SK-N-SH treated with all-trans-retinoic acid at 6 μM for 48 hours (cell line): Measurements from ENCODE around the gene CEACAM20.

Experiments used
- ATAC-seq: fragments of 200-7000 bp; cut with Tn5 transposase; 3 replicates; pipeline ENCODE4 v1.9.1; 2020; ENCODE audit warnings: mild to moderate bottlenecking, moderate library complexity
- ARNTL ChIP-seq: fragments of 450-650 bp; formaldehyde crosslinking; IDR thresholded peaks from 2 replicates; pipeline ENCODE4 v1.5.0; 2020; ENCODE audit warnings: low read depth, mild to moderate bottlenecking, moderate library complexity, borderline replicate concordance
- BACH2 ChIP-seq: fragments of 250-450 bp; sonication (Bioruptor Pico); IDR thresholded peaks from 2 replicates; pipeline ENCODE4 v1.9.0; 2021; ENCODE audit warnings: mild to moderate bottlenecking, borderline replicate concordance
- ESRRG ChIP-seq: fragments of 250-450 bp; sonication (Bioruptor Pico); IDR thresholded peaks from 2 replicates; pipeline ENCODE4 v1.6.1; 2021; ENCODE audit warnings: mild to moderate bottlenecking
- GLIS3 ChIP-seq: fragments of 250-450 bp; sonication (Bioruptor Pico); IDR thresholded peaks from 2 replicates; pipeline ENCODE4 v1.5.0; 2020; ENCODE audit warnings: mild to moderate bottlenecking, moderate library complexity
- ISL1 ChIP-seq: fragments of 250-450 bp; sonication (Bioruptor Pico); IDR thresholded peaks from 2 replicates; pipeline ENCODE4 v2.1.2; 2022; ENCODE audit warnings: mild to moderate bottlenecking, moderate library complexity
- OSR1 ChIP-seq: fragments of 250-450 bp; sonication (Bioruptor Pico); IDR thresholded peaks from 2 replicates; pipeline ENCODE4 v1.8.0; 2022; ENCODE audit warnings: moderate library complexity, mild to moderate bottlenecking, inconsistent platforms
- PPARA ChIP-seq: fragments of 250-450 bp; sonication (Bioruptor Pico); IDR thresholded peaks from 2 replicates; pipeline ENCODE4 v1.5.0; 2020; ENCODE audit warnings: mild to moderate bottlenecking, borderline replicate concordance
- RARB ChIP-seq: fragments of 250-450 bp; sonication (Bioruptor Pico); IDR thresholded peaks from 2 replicates; pipeline ENCODE4 v1.8.0; 2021; ENCODE audit warnings: mild to moderate bottlenecking, moderate library complexity
- SNAI2 ChIP-seq: fragments of 250-450 bp; sonication (Bioruptor Pico); IDR thresholded peaks from 2 replicates; pipeline ENCODE4 v1.5.0; 2020; ENCODE audit warnings: mild to moderate bottlenecking, moderate library complexity
- TCF4 ChIP-seq: fragments of 250-450 bp; sonication (Bioruptor Pico); IDR thresholded peaks from 2 replicates; pipeline ENCODE4 v1.8.0; 2021; ENCODE audit warnings: mild to moderate bottlenecking, moderate library complexity, borderline replicate concordance
- TOX ChIP-seq: fragments of 250-450 bp; sonication (Bioruptor Pico); IDR thresholded peaks from 2 replicates; pipeline ENCODE4 v1.8.0; 2021; ENCODE audit warnings: mild to moderate bottlenecking, moderate library complexity, borderline replicate concordance
- ZC3H10 ChIP-seq: fragments of 250-450 bp; sonication (Bioruptor Pico); IDR thresholded peaks from 2 replicates; pipeline ENCODE4 v1.5.1; 2021; ENCODE audit warnings: mild to moderate bottlenecking, moderate library complexity
- ZFP3 ChIP-seq: fragments of 250-450 bp; sonication (Bioruptor Pico); IDR thresholded peaks from 2 replicates; pipeline ENCODE4 v1.5.0; 2020; ENCODE audit warnings: mild to moderate bottlenecking, moderate library complexity
- ZFP30 ChIP-seq: fragments of 450-650 bp; formaldehyde crosslinking; IDR thresholded peaks from 2 replicates; pipeline ENCODE4 v1.5.0; 2022; ENCODE audit warnings: mild to moderate bottlenecking, moderate library complexity
- ZNF565 ChIP-seq: fragments of 450-650 bp; formaldehyde crosslinking; conservative IDR thresholded peaks from 2 replicates; pipeline ENCODE4 v1.5.0; 2020; ENCODE audit warnings: low read depth, mild to moderate bottlenecking, moderate library complexity
- ZNF70 ChIP-seq: fragments of 450-650 bp; formaldehyde crosslinking; IDR thresholded peaks from 2 replicates; pipeline ENCODE4 v1.5.0; 2020; ENCODE audit warnings: mild to moderate bottlenecking, moderate library complexity
- ZNF8 ChIP-seq: fragments of 450-650 bp; formaldehyde crosslinking; IDR thresholded peaks from 2 replicates; pipeline ENCODE4 v1.5.0; 2020; ENCODE audit warnings: mild to moderate bottlenecking, moderate library complexity
- TF ChIP-seq, protein P1 (sequence below): fragments of 250-450 bp; sonication (Bioruptor Pico); IDR thresholded peaks from 2 replicates; pipeline ENCODE4 v1.5.1; 2021; ENCODE audit warnings: mild to moderate bottlenecking, moderate library complexity
- TF ChIP-seq, protein P2 (sequence below): fragments of 250-450 bp; sonication (Bioruptor Pico); IDR thresholded peaks from 2 replicates; pipeline ENCODE4 v1.5.0; 2020; ENCODE audit warnings: mild to moderate bottlenecking, moderate library complexity
- TF ChIP-seq, protein P3 (sequence below): fragments of 250-450 bp; sonication (Bioruptor Pico); IDR thresholded peaks from 2 replicates; pipeline ENCODE4 v1.8.0; 2020; ENCODE audit warnings: mild to moderate bottlenecking, moderate library complexity, borderline replicate concordance
- TF ChIP-seq, protein P4 (sequence below): fragments of 250-450 bp; sonication (Bioruptor Pico); IDR thresholded peaks from 2 replicates; pipeline ENCODE4 v1.8.0; 2021; ENCODE audit warnings: low read depth, mild to moderate bottlenecking, moderate library complexity, borderline replicate concordance
- TF ChIP-seq, protein P5 (sequence below): fragments of 250-450 bp; sonication (Bioruptor Pico); IDR thresholded peaks from 2 replicates; pipeline ENCODE4 v1.5.1; 2020; ENCODE audit warnings: low read depth, mild to moderate bottlenecking, moderate library complexity

CEACAM20 gene

DNA sequence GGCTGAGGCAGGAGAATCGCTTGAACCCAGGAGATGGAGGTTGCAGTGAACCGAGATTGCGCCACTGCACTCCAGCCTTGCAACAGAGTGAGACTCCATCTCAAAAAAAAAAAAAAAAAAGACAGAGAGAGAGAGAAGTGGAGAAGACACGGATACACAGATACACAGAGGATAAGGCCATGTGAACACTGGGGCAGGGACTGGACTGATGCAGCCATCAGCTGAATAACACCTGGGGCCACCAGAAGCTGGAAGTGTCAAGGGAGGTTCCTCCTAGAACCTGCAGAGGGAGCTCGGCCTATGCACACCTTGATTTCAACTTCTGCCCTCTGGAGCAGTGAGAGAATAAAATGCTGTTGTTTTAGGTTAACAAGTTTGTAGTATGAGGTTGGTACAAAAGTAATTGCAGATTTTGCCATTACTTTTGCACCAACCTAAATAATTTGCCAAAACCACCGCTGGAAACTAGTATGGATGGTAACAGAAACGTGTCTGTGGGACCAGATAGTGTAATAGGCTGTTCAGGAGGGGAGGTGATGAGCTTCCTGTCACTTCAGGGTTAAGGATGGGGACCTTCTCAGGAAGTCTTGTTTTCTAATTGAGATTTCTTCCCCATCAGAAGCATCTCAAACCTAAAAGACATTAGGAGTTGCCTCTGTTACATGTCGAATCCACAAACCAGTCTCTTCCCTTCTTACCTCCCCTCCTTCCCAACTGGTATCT is 47.5 kb upstream of the CEACAM20 start:
- TF ChIP-seq, protein P1, sequence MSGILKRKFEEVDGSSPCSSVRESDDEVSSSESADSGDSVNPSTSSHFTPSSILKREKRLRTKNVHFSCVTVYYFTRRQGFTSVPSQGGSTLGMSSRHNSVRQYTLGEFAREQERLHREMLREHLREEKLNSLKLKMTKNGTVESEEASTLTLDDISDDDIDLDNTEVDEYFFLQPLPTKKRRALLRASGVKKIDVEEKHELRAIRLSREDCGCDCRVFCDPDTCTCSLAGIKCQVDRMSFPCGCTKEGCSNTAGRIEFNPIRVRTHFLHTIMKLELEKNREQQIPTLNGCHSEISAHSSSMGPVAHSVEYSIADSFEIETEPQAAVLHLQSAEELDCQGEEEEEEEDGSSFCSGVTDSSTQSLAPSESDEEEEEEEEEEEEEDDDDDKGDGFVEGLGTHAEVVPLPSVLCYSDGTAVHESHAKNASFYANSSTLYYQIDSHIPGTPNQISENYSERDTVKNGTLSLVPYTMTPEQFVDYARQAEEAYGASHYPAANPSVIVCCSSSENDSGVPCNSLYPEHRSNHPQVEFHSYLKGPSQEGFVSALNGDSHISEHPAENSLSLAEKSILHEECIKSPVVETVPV (CRISPR knock-in tag), result no peak
- TF ChIP-seq RARB (CRISPR knock-in tag), result no peak
- TF ChIP-seq, protein P2, sequence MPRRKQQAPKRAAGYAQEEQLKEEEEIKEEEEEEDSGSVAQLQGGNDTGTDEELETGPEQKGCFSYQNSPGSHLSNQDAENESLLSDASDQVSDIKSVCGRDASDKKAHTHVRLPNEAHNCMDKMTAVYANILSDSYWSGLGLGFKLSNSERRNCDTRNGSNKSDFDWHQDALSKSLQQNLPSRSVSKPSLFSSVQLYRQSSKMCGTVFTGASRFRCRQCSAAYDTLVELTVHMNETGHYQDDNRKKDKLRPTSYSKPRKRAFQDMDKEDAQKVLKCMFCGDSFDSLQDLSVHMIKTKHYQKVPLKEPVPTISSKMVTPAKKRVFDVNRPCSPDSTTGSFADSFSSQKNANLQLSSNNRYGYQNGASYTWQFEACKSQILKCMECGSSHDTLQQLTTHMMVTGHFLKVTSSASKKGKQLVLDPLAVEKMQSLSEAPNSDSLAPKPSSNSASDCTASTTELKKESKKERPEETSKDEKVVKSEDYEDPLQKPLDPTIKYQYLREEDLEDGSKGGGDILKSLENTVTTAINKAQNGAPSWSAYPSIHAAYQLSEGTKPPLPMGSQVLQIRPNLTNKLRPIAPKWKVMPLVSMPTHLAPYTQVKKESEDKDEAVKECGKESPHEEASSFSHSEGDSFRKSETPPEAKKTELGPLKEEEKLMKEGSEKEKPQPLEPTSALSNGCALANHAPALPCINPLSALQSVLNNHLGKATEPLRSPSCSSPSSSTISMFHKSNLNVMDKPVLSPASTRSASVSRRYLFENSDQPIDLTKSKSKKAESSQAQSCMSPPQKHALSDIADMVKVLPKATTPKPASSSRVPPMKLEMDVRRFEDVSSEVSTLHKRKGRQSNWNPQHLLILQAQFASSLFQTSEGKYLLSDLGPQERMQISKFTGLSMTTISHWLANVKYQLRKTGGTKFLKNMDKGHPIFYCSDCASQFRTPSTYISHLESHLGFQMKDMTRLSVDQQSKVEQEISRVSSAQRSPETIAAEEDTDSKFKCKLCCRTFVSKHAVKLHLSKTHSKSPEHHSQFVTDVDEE (CRISPR knock-in tag), result no peak
- TF ChIP-seq, protein P3, sequence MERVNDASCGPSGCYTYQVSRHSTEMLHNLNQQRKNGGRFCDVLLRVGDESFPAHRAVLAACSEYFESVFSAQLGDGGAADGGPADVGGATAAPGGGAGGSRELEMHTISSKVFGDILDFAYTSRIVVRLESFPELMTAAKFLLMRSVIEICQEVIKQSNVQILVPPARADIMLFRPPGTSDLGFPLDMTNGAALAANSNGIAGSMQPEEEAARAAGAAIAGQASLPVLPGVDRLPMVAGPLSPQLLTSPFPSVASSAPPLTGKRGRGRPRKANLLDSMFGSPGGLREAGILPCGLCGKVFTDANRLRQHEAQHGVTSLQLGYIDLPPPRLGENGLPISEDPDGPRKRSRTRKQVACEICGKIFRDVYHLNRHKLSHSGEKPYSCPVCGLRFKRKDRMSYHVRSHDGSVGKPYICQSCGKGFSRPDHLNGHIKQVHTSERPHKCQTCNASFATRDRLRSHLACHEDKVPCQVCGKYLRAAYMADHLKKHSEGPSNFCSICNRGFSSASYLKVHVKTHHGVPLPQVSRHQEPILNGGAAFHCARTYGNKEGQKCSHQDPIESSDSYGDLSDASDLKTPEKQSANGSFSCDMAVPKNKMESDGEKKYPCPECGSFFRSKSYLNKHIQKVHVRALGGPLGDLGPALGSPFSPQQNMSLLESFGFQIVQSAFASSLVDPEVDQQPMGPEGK (CRISPR knock-in tag), result no peak
- TF ChIP-seq, protein P4, sequence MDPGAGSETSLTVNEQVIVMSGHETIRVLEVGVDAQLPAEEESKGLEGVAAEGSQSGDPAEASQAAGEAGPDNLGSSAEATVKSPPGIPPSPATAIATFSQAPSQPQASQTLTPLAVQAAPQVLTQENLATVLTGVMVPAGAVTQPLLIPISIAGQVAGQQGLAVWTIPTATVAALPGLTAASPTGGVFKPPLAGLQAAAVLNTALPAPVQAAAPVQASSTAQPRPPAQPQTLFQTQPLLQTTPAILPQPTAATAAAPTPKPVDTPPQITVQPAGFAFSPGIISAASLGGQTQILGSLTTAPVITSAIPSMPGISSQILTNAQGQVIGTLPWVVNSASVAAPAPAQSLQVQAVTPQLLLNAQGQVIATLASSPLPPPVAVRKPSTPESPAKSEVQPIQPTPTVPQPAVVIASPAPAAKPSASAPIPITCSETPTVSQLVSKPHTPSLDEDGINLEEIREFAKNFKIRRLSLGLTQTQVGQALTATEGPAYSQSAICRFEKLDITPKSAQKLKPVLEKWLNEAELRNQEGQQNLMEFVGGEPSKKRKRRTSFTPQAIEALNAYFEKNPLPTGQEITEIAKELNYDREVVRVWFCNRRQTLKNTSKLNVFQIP, result no peak
- TF ChIP-seq TCF4 (CRISPR knock-in tag), result no peak
- no peak for TF ChIP-seq PPARA (CRISPR knock-in tag)
- TF ChIP-seq OSR1 (CRISPR knock-in tag), result no peak
- no peak for TF ChIP-seq SNAI2
- TF ChIP-seq ISL1, result no peak
- no peak for TF ChIP-seq ARNTL (CRISPR knock-in tag)
- TF ChIP-seq ZNF8 (CRISPR knock-in tag), result no peak
- no peak for TF ChIP-seq ZNF70
- TF ChIP-seq, protein P5, sequence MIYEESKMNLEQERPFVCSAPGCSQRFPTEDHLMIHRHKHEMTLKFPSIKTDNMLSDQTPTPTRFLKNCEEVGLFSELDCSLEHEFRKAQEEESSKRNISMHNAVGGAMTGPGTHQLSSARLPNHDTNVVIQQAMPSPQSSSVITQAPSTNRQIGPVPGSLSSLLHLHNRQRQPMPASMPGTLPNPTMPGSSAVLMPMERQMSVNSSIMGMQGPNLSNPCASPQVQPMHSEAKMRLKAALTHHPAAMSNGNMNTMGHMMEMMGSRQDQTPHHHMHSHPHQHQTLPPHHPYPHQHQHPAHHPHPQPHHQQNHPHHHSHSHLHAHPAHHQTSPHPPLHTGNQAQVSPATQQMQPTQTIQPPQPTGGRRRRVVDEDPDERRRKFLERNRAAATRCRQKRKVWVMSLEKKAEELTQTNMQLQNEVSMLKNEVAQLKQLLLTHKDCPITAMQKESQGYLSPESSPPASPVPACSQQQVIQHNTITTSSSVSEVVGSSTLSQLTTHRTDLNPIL, result no peak
- no peak for TF ChIP-seq ESRRG (CRISPR knock-in tag)
- no peak for TF ChIP-seq BACH2 (CRISPR knock-in tag)
- no peak for TF ChIP-seq ZFP30 (CRISPR knock-in tag)
- TF ChIP-seq TOX (CRISPR knock-in tag), result no peak
- TF ChIP-seq, all 23 proteins: peak for 0
- ATAC-seq, result peak; percentile 90

DNA sequence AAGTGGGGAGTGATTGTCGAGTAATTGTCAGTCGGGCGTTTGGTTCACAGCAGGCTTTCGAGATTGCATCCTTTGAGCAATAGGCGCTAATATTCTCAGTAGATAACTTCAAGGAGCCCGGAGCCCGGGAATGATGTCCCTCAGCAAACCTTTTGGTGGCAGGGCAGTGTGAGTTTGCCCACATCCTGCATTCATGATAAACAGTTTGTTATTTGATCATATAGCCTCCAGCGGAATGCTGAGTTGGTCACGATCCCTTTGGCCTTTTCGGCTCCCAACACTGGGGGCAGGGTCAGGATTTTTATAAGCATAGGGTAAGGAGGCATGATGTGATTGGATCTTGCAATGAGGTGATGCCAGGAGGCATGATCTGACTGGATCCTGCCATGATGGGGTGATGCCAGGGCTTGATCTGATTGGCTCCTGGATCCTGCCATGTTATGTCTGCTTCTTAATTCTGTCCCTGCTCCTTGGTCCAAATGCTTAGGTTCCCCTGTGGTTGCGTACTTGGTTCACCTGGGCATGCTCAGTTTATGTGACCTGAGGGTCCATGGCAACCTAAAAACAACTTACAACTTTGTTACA is 45.7 kb upstream of the CEACAM20 start:
- no peak for ATAC-seq
- TF ChIP-seq, protein P2 (CRISPR knock-in tag), result no peak
- TF ChIP-seq ZFP3 (CRISPR knock-in tag) (no peak), TCF4 (CRISPR knock-in tag) (no peak), ARNTL (CRISPR knock-in tag) (no peak), ZNF70 (no peak), OSR1 (CRISPR knock-in tag) (no peak), TOX (CRISPR knock-in tag) (no peak), ISL1 (no peak), GLIS3 (no peak), ZNF565 (CRISPR knock-in tag) (no peak), BACH2 (CRISPR knock-in tag) (no peak), ESRRG (CRISPR knock-in tag) (no peak), ZC3H10 (no peak)
- TF ChIP-seq, protein P1 (CRISPR knock-in tag), result no peak
- TF ChIP-seq, protein P3 (CRISPR knock-in tag), result no peak
